GM04504 (cell line): ENCODE results near the gene MME.
"Not testable (repeated sequence)": the region's sequence is repeated elsewhere in the genome, so short reads cannot be mapped to it uniquely, and the experiment has no call there.

Experiments used
- DNase-seq: peaks from one replicate; pipeline ENCODE4 v3.0.0-alpha.2; 2012; ENCODE audit warnings: low read depth

Gene MME

GRCh38 chr3:155194973-155195957 is 115.1 kb downstream of the MME start:
- no peak for DNase-seq

- DNase-seq: no peak
Measured at GRCh38 chr3:155196131-155197021, 116.3 kb downstream of the MME start.

GRCh38 chr3:155197786-155198185 is 117.7 kb downstream of the MME start:
- DNase-seq: no peak

GRCh38 chr3:155202626-155203025 is 122.5 kb downstream of the MME start:
- DNase-seq: peak; percentile 85

GRCh38 chr3:155204851-155205250 is 124.7 kb downstream of the MME start:
- DNase-seq: no peak

GRCh38 chr3:155208183-155208800 is 128.2 kb downstream of the MME start:
- DNase-seq: no peak

- DNase-seq: no peak
Measured at GRCh38 chr3:155210736-155211135, 130.6 kb downstream of the MME start.

GRCh38 chr3:155211266-155211665 is 131.1 kb downstream of the MME start:
- no peak for DNase-seq

GRCh38 chr3:155211940-155212339 is 131.8 kb downstream of the MME start:
- no peak for DNase-seq

- DNase-seq: not testable (repeated sequence)
Measured at GRCh38 chr3:155216007-155216406, 135.9 kb downstream of the MME start.

- DNase-seq: no peak
Measured at GRCh38 chr3:155217591-155217990, 137.5 kb downstream of the MME start.

- no peak for DNase-seq
Measured at GRCh38 chr3:155218462-155218861, 138.3 kb downstream of the MME start.

GRCh38 chr3:155219106-155219505 is 139.0 kb downstream of the MME start:
- DNase-seq: no peak

- DNase-seq: no peak
Measured at GRCh38 chr3:155225417-155225816, 145.3 kb downstream of the MME start.

GRCh38 chr3:155227141-155227540 is 147.0 kb downstream of the MME start:
- DNase-seq: no peak

GRCh38 chr3:155228676-155229075 is 148.6 kb downstream of the MME start:
- DNase-seq: no peak

- no peak for DNase-seq
Measured at GRCh38 chr3:155229086-155229485, 149.0 kb downstream of the MME start.

- peak; percentile 56 for DNase-seq
Measured at GRCh38 chr3:155230382-155230781, 150.3 kb downstream of the MME start.

GRCh38 chr3:155231792-155232191 is 151.7 kb downstream of the MME start:
- no peak for DNase-seq

GRCh38 chr3:155232605-155233004 is 152.5 kb downstream of the MME start:
- peak; percentile 95 for DNase-seq

GRCh38 chr3:155233213-155233612 is 153.1 kb downstream of the MME start:
- DNase-seq: peak; percentile 90
